ENCODE results near the gene NCOA5. TPM values are rescaled to one million over a fixed set of nuclear protein-coding genes. Genes with fewer than 3 reads are reported as not detected.

The NCOA5 gene
- polyA plus RNA-seq, 1 donor (not counting 4 experiments of a cell fraction or from before 2014, with no cell fraction given): 17.6 TPM

GRCh38 chr20:46104262-46104661, 14.5 kb upstream of the NCOA5 start:
- no peaks in the 10 kb centered on the region for H3K4me1 ChIP-seq (ENCODE audit: control insufficient read depth, extremely low read depth, insufficient read depth, low read length)
- H2AFZ ChIP-seq (ENCODE audit: control insufficient read depth, low read length): no peak overlapping the region
- no peaks in the 10 kb centered on the region for H3K79me2 ChIP-seq (ENCODE audit: control insufficient read depth, insufficient read depth, low read length)
- no peak overlapping the region for H3K4me3 ChIP-seq (ENCODE audit: control insufficient read depth in 2 of 3, extremely low read depth in 1 of 3, insufficient read depth in 2 of 3, low read depth in 1 of 3, low read length in 3 of 3)
- dilution Hi-C loops (cut with MboI; ENCODE audit: extremely low pct_ligation_motif_present, low sequenced_read_pairs): no loop called here
- no peaks in the 10 kb centered on the region for H3K36me3 ChIP-seq (ENCODE audit: control insufficient read depth in 2 of 2, extremely low read depth in 1 of 2, insufficient read depth in 2 of 2, low read length in 2 of 2)
- TF ChIP-seq CTCF (optimal IDR thresholded peaks at IDR 0.05 in 1 of 3, IDR thresholded peaks at IDR 0.05 in 1 of 3, conservative IDR thresholded peaks at IDR 0.05 in 1 of 3; ENCODE audit: extremely low read depth in 1 of 3, insufficient read depth in 2 of 3, low read length in 3 of 3): no peak
- TF ChIP-seq EZH2 (IDR thresholded peaks at IDR 0.05; ENCODE audit: low read length): no peak
- DNase-seq (ENCODE audit: low read depth, low spot score): no peak
- no peak overlapping the region for H3K27ac ChIP-seq (ENCODE audit: control insufficient read depth, insufficient read depth, low read length)
- H3K4me2 ChIP-seq (ENCODE audit: control insufficient read depth, extremely low read depth, insufficient read depth, low read depth, low read length): no peak overlapping the region
- no peaks in the 10 kb centered on the region for H4K20me1 ChIP-seq (ENCODE audit: control insufficient read depth, extremely low read depth, insufficient read depth, low read length)
- FAIRE-seq: no peak
- no peaks in the 10 kb centered on the region for H3K9me1 ChIP-seq (ENCODE audit: control insufficient read depth, extremely low read depth, insufficient read depth, low read length)
- H3K27me3 ChIP-seq (ENCODE audit: control insufficient read depth, extremely low read depth, insufficient read depth, low read length): peaks cover 26% of the 10 kb centered on the region
- H3K9me3 ChIP-seq (ENCODE audit: control insufficient read depth, low read depth, low read length): no peaks in the 10 kb centered on the region
- no peak overlapping the region for H3K9ac ChIP-seq (ENCODE audit: control insufficient read depth, extremely low read depth, insufficient read depth, low read length)

GRCh38 chr20:46102940-46103339, 13.2 kb upstream of the NCOA5 start:
- H3K4me2 ChIP-seq (ENCODE audit: control insufficient read depth, extremely low read depth, insufficient read depth, low read depth, low read length): no peak overlapping the region
- no peaks in the 10 kb centered on the region for H3K9me3 ChIP-seq (ENCODE audit: control insufficient read depth, low read depth, low read length)
- no peaks in the 10 kb centered on the region for H4K20me1 ChIP-seq (ENCODE audit: control insufficient read depth, extremely low read depth, insufficient read depth, low read length)
- H3K27ac ChIP-seq (ENCODE audit: control insufficient read depth, insufficient read depth, low read length): no peak overlapping the region
- no peak overlapping the region for H3K4me3 ChIP-seq (ENCODE audit: control insufficient read depth in 2 of 3, extremely low read depth in 1 of 3, insufficient read depth in 2 of 3, low read depth in 1 of 3, low read length in 3 of 3)
- TF ChIP-seq CTCF (optimal IDR thresholded peaks at IDR 0.05 in 1 of 3, IDR thresholded peaks at IDR 0.05 in 1 of 3, conservative IDR thresholded peaks at IDR 0.05 in 1 of 3; ENCODE audit: extremely low read depth in 1 of 3, insufficient read depth in 2 of 3, low read length in 3 of 3) (no peak), EZH2 (IDR thresholded peaks at IDR 0.05; ENCODE audit: low read length) (no peak)
- no peak for FAIRE-seq
- H3K36me3 ChIP-seq (ENCODE audit: control insufficient read depth in 2 of 2, extremely low read depth in 1 of 2, insufficient read depth in 2 of 2, low read length in 2 of 2): no peaks in the 10 kb centered on the region
- no peaks in the 10 kb centered on the region for H3K9me1 ChIP-seq (ENCODE audit: control insufficient read depth, extremely low read depth, insufficient read depth, low read length)
- no peaks in the 10 kb centered on the region for H3K79me2 ChIP-seq (ENCODE audit: control insufficient read depth, insufficient read depth, low read length)
- no peaks in the 10 kb centered on the region for H3K4me1 ChIP-seq (ENCODE audit: control insufficient read depth, extremely low read depth, insufficient read depth, low read length)
- no peak for DNase-seq (ENCODE audit: low read depth, low spot score)
- H2AFZ ChIP-seq (ENCODE audit: control insufficient read depth, low read length): no peak overlapping the region
- H3K9ac ChIP-seq (ENCODE audit: control insufficient read depth, extremely low read depth, insufficient read depth, low read length): no peak overlapping the region
- dilution Hi-C loops (cut with MboI; ENCODE audit: extremely low pct_ligation_motif_present, low sequenced_read_pairs): no loop called here
- H3K27me3 ChIP-seq (ENCODE audit: control insufficient read depth, extremely low read depth, insufficient read depth, low read length): peaks cover 31% of the 10 kb centered on the region
